GM19239 (cell line): ENCODE measurements around the gene EDAR.

Experiments used
- DNase-seq: peaks from one replicate; pipeline ENCODE4 v3.0.0; 2011; ENCODE audit warnings: low spot score; ENCODE audit not compliant: insufficient read length
- FAIRE-seq: peaks from 2 replicates; lab custom pipeline; 2011; peaks lifted over from hg19 to GRCh38; lab: Jason Lieb, UNC

The EDAR gene

GRCh38 chr2:108927405-108927804 lies 61.6 kb downstream of the EDAR start:
- DNase-seq: no peak
- FAIRE-seq: no peak

- DNase-seq (no peak), FAIRE-seq (no peak)
Measured at GRCh38 chr2:108926561-108927380, 62.2 kb downstream of the EDAR start.

GRCh38 chr2:108925735-108926134 lies 63.3 kb downstream of the EDAR start:
- no peak for FAIRE-seq
- DNase-seq: no peak

- DNase-seq (no peak), FAIRE-seq (no peak)
Measured at GRCh38 chr2:108925286-108925685, 63.7 kb downstream of the EDAR start.

- no peak for DNase-seq
- FAIRE-seq: no peak
Measured at GRCh38 chr2:108924580-108925251, 64.3 kb downstream of the EDAR start.

- FAIRE-seq (no peak), DNase-seq (no peak)
Measured at GRCh38 chr2:108923736-108924579, 65.1 kb downstream of the EDAR start.

GRCh38 chr2:108923019-108923700 lies 65.9 kb downstream of the EDAR start:
- FAIRE-seq (no peak), DNase-seq (no peak)

GRCh38 chr2:108922141-108922915 lies 66.7 kb downstream of the EDAR start:
- FAIRE-seq: no peak
- DNase-seq: no peak

GRCh38 chr2:108921096-108922030 lies 67.7 kb downstream of the EDAR start:
- FAIRE-seq (no peak), DNase-seq (no peak)

- DNase-seq (no peak), FAIRE-seq (no peak)
Measured at GRCh38 chr2:108920686-108921085, 68.3 kb downstream of the EDAR start.

GRCh38 chr2:108919571-108920373 lies 69.2 kb downstream of the EDAR start:
- no peak for DNase-seq
- no peak for FAIRE-seq

GRCh38 chr2:108918941-108919341 lies 70.1 kb downstream of the EDAR start:
- DNase-seq (no peak), FAIRE-seq (no peak)

GRCh38 chr2:108918156-108918874 lies 70.7 kb downstream of the EDAR start:
- DNase-seq (no peak), FAIRE-seq (no peak)

GRCh38 chr2:108917526-108917925 lies 71.5 kb downstream of the EDAR start:
- no peak for DNase-seq
- no peak for FAIRE-seq

- no peak for FAIRE-seq
- no peak for DNase-seq
Measured at GRCh38 chr2:108916796-108917421, 72.1 kb downstream of the EDAR start.

GRCh38 chr2:108916122-108916795 lies 72.8 kb downstream of the EDAR start:
- DNase-seq (no peak), FAIRE-seq (no peak)
